NB4 (cell line): ENCODE data around the gene PRELID2.

ENCODE experiments used
- CTCF ChIP-seq: IDR thresholded peaks from one replicate; pipeline ENCODE4 v1.5.1; 2012; ENCODE audit warnings: low read depth, low read length
- POLR2A ChIP-seq: IDR thresholded peaks from 2 replicates; pipeline ENCODE4 v1.6.1; 2011; ENCODE audit warnings: mild to moderate bottlenecking; ENCODE audit not compliant: insufficient read length; ENCODE audit errors: extremely low read depth

GRCh38 chr5:145743396-145744061, 91.6 kb downstream of the PRELID2 start:
- TF ChIP-seq CTCF (no peak), POLR2A (no peak)
